GM21825 (cell line): ENCODE results near the gene SPATA22.
"Not testable (repeated sequence)": the region's sequence is repeated elsewhere in the genome, so short reads cannot be mapped to it uniquely, and the experiment has no call there.

Experiments used
- ATAC-seq: cut with Tn5 transposase; IDR thresholded peaks from one replicate; pipeline ENCODE4 v1.9.1; 2021; ENCODE audit warnings: mild to moderate bottlenecking, moderate library complexity; ENCODE audit not compliant: unreplicated experiment

Gene SPATA22, protein sequence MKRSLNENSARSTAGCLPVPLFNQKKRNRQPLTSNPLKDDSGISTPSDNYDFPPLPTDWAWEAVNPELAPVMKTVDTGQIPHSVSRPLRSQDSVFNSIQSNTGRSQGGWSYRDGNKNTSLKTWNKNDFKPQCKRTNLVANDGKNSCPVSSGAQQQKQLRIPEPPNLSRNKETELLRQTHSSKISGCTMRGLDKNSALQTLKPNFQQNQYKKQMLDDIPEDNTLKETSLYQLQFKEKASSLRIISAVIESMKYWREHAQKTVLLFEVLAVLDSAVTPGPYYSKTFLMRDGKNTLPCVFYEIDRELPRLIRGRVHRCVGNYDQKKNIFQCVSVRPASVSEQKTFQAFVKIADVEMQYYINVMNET

DNA sequence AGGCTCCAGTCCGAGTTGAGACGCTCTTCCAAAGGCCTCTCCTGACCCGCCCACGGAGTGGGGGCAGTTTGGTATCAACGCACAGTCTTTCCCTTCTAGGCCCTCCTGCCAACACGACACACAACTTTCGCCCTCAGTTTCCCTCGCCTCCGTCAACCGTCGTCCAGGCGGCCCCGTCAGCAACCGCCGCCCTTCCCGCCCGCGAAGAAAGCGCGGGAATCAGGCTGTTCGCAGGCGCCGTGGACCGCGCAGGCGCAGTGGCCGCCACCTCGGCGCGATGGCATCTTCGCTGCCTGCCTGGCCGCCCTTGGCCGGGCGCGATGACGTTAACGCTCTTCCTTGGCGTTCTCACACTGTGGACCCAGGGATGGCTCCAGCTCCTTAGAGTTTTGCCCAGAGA lies at the start of gene SPATA22:
Gene SPATA22 (minus strand): TSS at position 221 of the 400 bp plus-strand sequence. CDS start 2,494 bp downstream, outside the sequence.
- ATAC-seq = no peak

DNA sequence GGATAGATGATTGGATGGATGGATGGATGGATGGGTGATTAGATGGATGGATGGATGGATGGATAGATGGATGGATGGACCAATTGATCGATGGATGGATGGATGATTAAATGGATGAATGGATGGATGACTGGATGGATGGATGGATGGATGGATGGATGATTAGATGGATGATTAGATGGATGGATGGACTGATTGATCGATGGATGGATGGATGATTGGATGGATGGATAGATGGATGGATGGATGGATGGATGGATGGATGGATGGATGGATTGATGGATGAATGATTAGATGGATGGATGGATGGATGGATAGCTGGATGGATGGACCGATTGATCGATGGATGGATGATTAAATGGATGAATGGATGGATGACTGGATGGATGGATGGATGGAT lies 47.9 kb upstream of the SPATA22 start:
- not testable (repeated sequence) for ATAC-seq

DNA sequence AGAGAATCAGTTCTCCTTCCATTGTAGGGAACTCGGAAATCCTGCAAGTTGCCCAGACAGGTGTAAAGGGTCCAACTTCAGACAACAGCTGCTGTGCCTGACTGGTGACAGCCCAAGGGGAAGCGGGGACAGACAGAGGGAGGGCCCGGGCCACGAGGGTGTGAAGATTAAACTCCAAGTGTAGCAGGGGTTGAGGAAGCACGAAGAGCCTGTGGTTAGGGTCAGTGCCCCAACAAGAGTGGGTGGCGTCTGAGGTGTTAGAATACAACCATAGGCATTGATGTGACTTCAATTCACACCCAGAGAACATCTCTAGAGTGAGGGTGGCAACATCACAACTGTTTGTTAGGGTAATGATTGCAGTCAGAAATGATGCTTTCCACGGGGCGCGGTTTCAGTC lies 43.3 kb upstream of the SPATA22 start:
- ATAC-seq = no peak

DNA sequence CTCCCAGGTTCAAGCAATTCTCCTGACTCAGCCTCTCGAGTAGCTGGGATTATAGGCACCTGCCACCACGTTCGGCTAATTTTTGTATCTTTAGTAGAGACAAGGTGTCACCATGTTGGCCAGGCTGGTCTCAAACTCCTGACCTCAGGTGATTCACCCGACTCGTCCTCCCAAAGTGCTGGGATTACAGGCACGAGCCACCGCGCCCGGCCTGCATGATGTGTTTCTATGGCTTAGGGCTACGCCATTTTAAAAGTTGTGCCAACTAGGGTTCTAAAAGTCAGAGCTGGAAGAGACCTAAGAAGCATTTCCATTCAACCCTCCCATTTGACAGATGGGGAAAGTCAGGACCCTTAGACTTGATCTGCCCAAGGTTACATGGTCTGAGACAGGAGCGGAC lies 42.5 kb upstream of the SPATA22 start:
- not testable (repeated sequence) for ATAC-seq

DNA sequence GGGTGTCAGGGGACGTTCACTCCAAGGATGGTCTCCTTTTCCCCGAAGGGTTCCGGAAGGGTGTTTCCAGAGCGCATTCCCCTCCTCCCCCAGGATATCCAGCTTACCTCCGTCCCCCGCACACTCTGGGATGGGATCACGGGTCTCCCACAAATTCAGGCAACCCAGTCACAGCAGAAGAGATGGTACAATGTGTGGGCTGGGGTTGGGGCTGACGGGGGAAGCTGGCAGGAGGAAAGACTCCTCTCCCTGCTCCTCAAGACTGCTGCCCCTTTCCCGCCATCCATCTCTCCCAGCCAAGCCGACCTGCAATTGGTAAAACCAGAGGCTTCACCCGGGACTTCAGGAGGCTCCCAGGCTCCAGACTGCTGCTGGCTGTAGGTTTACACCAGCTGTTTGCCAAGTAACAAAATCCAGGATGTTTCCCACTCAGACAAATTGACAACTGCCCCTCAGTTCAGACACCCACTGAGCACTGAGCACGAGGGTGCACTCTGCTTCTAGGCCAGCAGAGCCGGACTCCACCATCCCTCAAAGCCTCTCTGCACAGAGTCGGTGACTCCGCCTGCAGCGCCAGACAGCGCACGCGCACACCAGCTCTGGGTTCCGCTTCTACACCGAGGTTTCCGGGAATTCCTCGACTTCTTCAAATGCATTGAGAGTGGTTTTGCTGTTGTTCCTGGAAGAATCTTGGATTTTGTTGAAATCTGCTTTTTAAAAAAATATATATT lies 41.9 kb upstream of the SPATA22 start:
- no peak for ATAC-seq

DNA sequence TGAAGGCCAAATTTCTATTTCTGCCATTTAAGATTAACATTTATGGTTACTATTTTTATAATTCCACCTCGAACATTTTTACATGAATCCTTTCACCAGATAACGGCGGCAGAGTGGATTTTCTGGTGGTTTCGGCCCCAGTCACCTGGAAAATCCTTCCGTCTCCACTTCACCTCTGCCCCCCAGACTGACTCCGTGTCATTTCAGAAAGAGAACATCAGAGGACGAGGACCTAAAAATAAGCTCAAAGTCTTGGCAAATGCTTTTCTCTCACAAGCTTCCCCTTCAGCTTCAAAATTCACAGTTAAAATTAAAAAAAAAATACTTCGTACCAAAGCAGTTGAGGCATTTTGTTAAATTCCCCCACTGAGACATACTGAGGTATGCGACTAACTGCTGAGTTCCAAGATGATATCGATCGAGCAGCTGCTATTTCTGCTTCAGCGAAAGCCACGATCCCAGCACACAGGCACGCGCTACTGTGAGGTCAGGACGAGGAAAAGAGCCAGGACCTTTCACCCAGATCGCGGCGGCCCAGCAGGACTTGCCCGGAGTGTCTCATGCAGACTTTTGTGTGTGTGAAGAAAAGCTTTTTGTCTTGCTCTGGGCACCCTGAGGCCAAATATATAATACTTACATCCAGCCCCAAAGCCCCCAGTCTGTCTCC lies 41.0 kb upstream of the SPATA22 start:
- ATAC-seq = no peak

DNA sequence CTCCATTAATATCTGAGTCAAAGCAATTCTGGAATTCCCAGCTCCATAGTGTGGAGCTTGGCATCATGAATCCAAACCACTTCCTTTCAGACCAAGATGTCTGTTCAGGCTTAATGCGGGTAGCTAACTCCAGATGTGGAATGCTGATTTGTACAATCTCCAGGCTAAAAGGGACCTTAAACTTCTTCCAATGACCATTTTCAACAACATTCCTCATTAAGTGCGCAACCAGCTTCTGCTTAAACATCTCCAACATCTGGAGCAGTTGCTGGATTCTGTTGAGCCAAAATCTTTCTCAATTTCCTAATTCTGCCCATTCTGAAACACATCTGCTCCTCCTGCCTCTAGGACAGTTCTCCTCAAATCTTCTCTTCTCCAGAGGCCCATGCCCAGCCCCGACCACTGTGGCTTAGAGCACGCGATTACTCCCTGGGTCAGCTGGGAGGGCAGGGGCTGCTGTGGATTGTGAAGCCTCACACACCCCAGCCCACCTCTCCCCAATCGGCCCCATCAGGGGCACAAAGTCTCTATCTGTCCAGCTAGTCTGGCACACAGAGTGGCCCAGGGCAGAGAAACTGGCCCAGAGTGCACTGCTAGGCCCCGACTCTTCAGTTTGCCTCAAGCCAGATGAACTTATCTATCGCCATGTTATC lies 40.4 kb upstream of the SPATA22 start:
- no peak for ATAC-seq

DNA sequence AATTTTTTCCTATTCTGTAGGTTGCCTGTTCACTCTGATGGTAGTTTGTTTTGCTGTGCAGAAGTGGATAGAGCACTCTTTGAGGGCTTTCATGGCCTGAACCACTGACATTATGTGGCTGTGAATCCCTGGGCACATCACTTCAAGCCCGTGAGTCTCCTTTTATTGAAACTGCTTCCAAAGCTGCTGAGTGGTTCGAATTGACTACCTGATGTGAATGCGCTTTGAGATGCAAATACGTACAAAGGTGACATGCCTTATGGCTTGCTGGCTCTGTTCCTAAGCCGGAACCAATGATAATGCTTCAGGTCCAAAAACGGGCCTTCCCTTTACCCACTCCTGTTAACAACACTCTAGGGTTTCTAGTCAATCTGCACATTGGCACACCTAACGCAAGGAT lies 38.5 kb upstream of the SPATA22 start:
- no peak for ATAC-seq

DNA sequence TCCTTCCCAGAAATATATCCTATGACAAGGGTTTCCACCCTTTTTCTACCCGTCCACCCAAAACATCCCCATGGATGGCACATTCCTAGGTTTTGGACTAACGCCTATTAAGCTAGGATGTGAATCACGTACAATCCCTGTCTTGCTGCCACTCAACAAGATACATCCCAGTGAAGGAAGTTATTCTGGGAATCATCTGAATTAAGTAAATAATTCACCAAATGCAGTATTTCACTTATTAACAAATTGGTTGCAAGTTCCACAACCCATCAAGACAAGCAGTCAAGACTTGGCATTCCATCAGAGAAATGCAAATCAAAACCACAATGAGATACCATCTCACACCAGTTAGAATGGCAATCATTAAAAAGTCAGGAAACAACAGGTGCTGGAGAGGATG lies 36.2 kb upstream of the SPATA22 start:
- no peak for ATAC-seq

DNA sequence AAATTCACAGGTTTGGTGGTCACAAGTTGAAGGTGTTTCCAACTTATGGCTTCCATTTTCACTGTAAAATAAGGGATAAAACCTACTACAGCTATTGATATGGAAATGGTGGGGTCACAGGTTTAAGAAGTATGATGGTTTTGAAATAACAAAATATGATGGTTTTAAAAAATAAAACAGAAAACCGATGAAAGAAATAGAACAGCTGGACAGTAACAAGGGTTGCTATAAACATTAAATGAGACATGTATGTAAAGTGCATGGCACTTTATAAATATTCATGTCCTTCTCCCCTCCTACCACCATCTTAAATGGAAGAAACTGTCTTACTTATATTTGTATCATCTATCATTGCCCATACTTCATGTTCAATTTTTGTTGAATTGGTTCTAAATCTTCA lies 35.5 kb upstream of the SPATA22 start:
- ATAC-seq = no peak

DNA sequence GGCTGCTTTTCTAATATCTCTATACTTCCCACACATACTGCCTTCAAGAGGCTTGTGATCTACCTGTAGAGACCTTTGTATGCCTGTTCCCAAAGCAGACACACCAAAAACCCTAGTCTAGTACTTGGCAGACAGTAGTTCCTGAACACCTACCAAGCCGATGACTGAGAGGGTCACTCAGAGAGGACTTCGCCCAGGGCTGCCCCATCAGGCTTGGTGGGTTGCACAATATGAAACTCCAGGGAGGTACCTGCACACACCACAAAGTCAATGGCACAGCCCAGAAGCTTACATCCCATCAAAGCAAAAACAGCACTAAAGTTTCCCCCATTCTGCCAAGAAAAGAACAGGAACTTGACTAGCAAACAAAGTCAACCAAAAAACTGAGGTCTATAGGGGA lies 34.4 kb upstream of the SPATA22 start:
- no peak for ATAC-seq

DNA sequence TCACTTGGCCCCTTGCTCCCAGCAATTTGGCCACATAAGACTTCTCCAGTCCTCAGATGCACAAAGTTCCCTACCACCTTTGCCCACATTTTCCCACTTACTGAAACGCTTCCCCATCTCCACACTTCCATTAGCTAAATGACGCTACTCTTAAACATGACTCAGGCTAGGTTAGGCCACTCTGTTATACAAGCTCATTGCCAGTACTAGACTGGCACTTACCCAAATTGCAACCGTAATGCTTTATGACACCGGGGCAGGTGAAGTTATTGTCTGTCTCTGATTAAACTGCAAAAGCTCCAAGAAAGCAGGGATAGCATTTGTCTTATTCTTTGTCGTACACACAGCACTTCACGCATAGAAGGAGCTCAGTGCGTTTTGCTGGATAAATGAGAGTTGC lies 33.4 kb upstream of the SPATA22 start:
- ATAC-seq = no peak

DNA sequence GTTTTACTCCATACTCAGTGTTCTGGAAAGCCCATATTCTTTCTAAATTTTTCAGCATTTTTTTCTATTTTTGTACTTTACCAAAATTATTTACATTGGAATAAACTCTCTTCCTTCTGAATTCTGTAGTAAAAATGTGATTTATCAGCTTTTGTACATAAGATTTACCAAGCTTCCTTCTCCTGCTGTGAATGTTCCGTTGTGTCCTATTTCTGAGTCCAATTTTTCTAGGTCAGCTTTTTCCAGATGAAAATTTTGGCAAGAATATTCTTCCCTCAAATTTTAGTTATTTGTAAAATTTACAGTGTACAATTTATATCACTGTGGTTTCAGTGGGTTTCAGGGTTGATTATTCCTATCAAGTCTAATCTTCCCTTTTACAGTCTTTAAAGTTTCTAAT lies 31.7 kb upstream of the SPATA22 start:
- no peak for ATAC-seq

DNA sequence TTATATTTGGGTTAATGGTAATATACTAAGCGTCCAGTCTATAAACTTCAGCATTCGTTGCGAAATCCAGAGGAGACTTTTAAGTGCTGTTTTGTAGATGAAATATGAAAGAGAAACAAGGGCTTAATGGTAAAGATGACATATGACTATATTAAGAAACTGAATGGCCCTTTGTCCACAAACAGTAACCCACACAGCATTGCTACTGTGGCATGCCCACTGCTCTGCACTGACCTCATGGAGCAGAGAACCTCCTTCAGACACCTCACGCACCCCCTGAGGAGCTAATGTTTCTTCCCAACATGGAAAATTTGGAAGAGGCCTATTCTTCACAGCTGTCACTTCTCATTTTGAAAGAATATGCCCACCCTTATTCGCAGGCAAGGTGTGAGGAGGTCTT lies 30.8 kb upstream of the SPATA22 start:
- ATAC-seq = no peak

DNA sequence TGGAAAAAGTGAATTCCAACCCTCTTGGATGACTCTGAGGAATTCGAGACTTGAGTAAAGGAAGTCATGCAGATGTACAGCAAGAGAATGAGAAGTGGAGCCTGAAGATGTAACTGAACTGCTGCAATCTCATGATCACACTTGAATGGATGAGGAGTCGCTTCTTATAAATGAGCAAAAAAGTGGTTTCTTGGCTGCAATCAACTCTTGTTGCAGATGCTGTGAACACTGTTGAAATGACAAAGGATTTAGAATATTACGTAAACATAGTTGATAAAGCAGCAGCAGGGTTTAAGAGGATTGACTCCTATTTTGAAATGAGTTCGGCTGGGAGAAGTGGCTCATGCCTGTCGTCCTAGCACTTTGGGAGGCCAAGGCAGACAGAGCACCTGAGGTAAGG lies 29.7 kb upstream of the SPATA22 start:
- ATAC-seq = no peak

DNA sequence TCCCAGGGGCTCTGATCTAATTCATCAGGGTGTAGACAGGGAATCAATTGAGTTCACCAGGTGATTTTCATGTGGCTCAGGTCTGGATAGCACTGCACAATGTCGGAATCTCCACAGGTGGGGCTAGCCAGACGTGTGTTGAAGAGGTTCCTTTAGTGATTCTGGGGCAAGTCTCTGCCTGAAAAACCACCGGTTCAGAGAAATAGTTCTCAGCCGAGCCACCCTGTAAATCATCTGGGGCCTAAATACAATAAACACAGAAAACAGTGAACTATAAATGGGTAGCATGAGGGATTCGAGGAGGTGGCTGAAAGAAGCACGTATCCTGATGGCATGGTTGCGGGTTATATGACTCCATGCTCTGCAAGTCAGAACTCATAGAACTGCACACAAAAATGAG lies 25.5 kb upstream of the SPATA22 start:
- no peak for ATAC-seq

DNA sequence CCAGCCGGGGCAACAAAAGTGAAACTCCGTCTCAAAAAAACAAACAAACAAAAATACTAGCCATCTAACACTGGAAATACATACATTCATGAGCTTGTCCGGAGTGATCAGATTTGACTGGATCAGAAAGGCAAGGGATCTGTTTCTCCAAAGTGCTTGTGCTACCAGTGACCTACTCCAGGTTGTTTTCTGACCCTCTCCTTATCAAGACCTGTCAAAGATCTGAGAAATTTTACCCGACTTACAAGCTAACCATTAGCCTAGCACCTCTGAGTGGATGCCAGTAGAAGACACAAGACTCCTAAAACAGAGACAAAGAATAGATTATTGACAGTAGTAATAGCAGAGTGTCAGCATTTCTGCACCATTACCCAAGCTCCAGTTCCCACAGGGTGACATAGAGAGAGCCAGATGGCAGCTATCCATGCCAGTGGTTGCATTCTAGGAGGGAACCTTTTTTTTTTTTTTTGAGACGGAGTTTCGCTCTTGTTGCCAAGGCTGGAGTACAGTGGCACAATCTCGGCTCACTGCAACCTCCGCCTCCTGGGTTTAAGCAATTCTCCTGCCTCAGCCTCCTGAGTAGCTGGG lies 14.0 kb upstream of the SPATA22 start:
- no peak for ATAC-seq

DNA sequence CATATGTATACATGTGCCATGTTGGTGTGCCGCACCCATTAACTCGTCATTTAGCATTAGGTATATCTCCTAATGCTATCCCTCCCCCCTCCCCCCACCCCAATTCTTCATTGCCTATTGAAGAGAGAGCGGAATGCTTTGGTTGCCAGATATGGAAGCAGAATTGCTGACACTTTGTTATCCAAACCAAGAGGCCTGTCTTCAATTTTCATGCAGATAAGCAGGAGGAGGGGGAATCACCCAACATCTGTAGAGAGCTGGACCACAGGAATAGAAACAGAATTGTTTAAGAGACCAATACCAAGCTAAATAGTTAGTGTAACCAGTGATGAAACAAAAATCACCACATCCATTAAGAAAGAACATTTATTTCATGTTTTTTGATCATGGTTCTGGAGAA lies 11.2 kb upstream of the SPATA22 start:
- no peak for ATAC-seq

DNA sequence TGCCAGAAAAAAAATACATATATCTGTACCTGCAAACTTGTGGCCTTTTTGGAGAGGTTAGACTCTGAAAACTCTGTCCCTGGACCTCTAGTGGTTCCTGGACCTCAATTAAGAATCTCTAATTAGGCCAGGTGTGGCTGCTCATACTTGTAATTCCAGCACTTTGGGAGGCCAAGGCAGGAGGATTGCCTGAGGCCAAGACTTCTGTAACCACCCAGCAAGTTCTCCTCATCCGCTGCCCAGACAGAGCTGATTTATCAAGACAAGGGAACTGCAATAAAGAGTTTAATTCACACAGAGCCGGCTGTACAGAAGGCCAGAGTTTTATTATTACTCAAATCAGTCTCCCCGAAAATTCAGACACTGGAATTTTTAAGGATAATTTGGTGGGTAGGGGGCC lies 8.4 kb upstream of the SPATA22 start:
- no peak for ATAC-seq

DNA sequence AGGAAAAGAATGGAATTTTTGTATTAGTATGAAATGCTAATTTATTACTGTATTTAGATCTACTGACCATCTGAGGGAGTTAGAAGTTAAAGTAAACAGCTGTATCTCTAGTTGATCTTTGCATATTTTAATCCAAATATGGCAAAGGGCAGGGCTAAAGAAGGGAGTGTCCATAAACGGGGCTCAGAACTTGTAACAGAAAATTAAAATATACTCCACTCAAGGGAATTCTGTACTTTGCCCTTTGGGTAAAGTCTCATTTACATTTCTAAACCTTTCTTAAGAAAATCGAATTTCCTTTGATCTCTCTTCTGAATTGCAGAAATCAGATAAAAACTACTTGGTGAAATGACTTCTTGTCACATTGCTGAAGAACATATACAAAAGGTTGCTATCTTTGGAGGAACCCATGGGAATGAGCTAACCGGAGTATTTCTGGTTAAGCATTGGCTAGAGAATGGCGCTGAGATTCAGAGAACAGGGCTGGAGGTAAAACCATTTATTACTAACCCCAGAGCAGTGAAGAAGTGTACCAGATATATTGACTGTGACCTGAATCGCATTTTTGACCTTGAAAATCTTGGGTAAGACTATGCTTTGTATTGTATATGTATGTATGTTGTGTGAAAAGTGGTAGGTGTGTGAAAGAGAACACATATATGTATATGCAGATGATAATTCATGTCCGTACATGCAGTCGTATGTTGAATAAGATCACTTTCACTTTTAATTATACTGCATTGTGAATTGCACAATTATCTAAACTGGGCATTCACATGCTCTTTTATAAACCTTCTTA lies 4.4 kb upstream of the SPATA22 start, which contains the start of gene ASPA:
Gene ASPA (plus strand): TSS at position 186 of the 799 bp plus-strand sequence. CDS start 163 bp downstream, at position 349.
- ATAC-seq = no peak
